ENCODE results near the gene CUEDC1.

Gene CUEDC1

DNA sequence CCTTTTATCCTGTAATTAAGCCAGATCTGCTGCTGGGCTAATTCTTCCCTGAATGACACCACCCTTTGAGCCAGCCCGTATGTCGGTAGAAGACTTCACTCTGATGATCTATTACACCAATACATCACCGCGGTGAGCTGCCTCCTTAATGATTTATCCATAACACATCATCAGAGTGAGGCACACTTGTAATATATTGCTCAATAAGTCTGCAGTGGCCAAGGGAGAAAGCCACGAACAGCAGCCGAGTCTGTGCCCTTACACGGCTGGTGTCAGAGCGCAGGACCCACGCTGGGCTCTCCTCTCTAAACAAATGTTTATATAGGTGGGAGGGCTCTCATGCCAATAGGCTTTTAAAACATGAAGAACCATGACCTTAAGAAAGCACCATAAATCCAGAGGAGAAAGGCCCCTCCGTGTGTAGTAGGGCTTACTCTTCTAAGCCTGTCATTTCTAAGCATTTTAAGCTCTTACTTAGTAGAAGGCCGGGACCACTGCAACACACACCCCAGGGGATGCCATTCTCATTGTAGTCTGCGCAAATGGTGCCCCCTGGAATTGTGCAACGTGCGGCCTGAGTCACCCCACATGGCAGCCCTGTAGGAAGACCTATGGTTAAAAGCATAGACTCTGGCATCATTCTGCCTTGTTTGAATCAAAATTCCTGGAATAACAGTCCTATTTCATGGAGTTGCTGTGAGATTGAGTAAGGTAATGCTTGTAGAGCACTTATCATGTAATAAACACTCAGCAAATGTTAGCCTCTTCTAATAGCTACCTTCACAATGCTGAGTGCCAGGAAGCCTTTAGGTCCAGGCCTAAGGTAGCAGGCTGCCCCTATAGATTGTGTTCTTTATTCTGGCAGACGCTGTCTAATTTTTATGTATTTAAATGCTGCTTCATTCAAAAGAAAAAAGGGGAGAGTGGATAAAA lies 131.5 kb downstream of the CUEDC1 start:
- no peak for DNase-seq

DNA sequence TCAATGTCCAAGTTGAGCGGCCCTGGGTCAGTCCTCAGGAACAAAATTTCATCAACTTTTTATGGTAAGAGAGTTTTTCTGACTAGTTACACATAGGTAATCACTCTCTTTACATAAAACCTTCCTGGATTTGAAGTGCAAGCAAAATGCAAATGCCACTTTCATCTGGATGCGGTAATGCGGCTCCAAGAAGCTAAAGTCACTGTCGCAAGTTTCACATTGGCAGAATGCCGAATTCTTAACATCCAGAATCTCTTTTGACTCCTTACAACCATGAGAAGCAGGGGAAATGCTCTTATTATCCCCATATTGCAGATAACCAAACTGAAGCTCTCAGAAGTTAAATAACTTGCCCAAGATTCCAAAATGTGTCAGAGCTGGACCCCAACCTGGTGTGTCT lies 135.3 kb downstream of the CUEDC1 start:
- DNase-seq = no peak

DNA sequence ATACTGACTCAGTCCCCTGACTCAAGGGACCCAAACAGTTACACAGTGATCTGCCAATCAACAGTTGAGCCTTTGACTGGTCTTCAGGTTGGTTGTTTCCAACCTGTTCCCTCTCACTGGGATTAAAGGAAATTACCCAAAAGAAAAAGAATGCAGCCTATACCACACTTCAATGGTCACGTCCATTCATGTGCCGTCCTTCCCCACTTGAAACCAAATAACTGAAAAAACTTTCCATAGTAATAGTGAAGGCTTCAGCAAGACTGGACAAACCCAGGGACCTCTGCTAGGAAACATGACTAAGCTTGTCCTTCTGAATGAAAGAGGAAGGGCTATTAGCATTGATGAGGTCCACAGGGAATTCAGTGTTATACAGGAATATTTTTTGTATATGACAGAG lies 135.9 kb downstream of the CUEDC1 start:
- DNase-seq = no peak

DNA sequence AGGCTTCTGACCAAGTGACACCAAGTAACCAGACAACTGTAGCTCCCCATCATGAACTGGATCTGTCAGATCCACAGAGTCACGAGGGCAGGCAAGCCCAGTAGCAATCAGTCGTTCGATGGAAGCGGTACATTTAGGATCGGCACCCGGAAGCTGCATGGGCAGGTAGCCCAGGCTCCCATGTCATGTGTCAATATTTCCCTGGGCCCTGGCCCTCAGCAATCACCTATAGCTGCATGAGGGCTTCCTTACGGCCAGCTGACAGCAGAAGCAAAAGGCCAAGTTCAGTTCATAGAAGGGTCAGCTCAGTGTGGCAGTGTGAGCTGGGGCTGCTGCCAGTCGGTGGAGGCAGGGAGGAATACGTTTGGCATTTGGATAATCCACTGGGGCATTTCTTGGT lies 137.1 kb downstream of the CUEDC1 start:
- no peak for DNase-seq

DNA sequence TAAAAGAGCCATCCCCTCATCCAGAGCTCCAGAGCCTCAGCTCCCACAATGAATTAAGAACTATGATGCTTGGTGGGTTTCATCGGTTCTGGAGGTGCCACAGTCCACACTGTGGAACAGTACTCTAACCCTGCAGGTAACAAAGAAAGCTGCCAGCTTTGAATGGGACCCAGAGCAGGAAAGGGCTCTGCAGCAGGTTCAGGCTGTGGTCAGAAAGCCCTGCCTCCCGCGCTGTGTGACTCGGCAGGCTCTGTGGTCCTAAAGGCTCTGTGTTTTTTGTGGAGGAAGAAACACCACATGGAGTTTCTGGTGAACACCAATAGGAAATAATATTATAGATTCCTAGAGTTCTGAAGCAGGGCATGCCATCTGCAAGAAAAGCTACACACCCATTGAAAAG lies 137.9 kb downstream of the CUEDC1 start:
- no peak for DNase-seq

DNA sequence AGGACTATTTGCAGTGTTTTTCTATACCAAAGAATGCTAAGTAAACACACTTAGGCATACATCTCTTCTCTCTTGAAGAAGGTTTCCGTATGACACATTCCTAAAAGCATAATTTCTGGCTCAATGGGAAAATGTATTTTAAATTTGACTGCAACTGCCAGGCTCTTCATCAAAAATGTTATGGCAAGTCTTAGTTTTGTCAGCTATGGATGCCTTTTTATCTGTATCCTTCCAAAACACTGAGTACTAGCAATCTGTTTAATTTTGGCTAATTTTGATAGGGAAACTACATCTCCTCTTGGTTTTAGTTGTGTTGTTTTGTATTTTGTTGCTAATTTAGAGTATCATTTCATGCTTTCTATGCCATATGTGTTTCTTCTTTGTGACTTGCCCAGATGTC lies 140.8 kb downstream of the CUEDC1 start:
- DNase-seq = no peak

DNA sequence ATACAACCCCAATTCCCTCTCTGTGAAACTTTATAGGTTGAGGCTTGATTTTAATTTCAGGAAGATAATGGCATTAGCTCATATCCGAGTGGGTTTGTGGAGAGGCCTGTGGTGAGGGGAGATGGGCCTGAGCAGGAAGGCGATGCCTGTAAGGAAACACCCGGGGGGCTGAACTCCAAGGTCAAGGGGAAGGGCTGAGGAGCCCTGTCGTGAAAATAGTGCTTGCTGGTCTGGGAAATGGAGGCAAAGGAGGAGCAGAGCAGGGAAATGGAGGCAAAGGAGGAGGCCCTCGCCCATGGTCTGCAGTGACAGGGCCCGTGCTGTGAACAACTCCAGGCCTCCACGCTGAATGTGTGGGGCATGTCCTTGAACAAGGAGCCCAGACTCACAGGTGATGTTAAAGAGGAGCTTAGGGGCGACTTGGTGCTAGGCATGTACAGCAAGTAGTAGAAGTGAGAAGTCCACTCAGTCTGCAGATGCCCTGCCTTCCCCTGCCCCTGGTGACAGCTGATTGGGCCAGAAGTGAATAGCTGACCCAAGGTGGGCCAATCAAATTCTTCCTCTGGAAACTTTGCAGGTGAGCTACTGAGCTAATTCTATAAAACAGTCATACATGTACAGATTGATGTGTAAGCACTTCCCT lies 143.5 kb downstream of the CUEDC1 start:
- no peak for DNase-seq
